ENCODE data around the gene LYSET.

GRCh38 chr14:93163564-93163963, 21.6 kb upstream of the LYSET start:
- TF ChIP-seq CTCF (conservative IDR thresholded peaks at IDR 0.05 in 1 of 2, IDR thresholded peaks at IDR 0.05 in 1 of 2; ENCODE audit: low read depth in 1 of 2, low read length in 2 of 2), result no peak
- TF ChIP-seq EZH2 (IDR thresholded peaks at IDR 0.05; ENCODE audit: low read length, missing control alignments), result no peak
